HG02588 (cell line): ENCODE data around the gene ENO1.

Experiments used
- ATAC-seq: cut with Tn5 transposase; IDR thresholded peaks from one replicate; pipeline ENCODE4 v1.9.1; 2021; ENCODE audit warnings: mild to moderate bottlenecking, moderate library complexity; ENCODE audit not compliant: unreplicated experiment

ENO1 gene

DNA sequence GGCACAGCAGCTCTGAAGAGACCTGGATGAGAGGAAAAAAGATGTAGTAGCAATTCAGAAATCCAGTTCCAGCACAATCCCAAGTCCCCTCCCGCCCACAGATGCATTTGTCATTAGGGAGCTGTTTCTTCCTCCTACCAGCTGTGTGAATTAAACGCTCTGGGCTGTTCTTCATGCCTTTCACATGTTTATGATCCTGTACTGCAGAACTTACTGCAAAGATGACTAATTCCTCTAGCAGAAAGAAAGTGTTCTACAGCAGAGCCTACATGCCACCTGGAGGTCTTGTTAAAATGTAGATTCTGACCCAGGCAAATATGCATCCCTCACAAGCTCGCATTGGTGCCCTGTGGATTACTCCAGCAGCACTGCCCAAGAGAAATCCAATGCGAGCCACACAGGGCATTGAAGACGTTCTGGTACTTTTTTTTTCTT lies 6.5 kb downstream of the ENO1 start:
- no peak for ATAC-seq

DNA sequence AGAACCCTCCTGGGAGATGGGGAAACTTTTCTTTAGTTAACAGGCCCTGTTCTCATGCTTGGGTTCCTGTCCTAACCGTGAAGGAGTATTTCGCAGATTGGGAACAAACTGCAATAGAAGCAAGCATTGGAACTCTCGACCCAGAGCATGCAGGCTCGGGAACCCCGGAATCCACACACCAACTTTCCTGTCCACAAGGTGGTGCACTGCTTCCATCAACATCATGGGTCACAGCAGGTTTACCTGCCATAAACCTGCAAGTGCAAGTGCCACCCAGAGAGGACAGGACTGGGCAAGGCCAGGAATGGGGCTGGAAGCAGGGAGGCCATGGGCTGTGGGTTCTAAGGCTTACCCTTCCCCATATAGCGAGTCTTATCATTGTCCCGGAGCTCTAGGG lies 6.9 kb downstream of the ENO1 start:
- no peak for ATAC-seq

DNA sequence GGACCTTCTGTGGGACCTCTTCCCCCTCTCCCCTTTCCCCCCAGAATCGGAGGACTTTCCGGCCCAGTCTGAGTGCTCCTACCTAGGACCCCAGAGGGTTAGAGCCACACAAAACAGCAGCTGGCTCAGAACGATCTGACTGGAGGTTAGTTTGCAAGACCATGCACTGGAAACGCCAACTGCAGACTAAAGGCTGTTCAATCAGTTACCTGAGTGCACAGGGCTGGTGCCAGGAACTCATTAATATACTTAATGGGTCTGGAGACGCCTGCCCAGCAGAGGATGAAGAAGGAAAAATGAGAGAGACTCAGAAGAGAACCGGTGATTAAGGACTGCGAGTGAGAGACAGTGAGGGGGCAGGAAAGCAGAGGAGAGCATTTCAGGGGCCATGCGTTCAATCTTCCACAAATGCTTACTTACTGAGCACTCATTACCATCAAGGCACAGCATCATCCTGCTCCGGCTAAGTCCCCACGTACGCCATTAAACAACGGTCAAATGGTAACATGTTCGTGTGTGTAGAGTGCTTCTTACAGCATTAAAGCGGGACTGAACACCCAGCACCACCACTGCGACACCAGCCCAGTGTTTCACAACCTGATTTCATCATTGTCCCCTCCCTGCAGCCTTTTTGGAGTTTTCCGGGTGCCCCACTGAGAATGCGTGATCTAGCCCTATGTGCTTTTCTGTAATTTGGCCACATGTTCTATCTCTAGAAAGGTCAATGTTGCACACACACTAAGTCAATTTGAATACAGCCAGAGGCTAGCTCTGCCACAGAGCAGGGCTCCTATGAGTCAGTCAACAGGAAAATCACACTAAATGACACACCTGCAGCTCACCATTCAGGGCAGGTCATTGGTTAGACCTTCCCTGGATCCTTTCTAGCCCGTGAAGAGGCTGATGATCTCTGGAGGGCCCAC lies 7.6 kb downstream of the ENO1 start:
- no peak for ATAC-seq

DNA sequence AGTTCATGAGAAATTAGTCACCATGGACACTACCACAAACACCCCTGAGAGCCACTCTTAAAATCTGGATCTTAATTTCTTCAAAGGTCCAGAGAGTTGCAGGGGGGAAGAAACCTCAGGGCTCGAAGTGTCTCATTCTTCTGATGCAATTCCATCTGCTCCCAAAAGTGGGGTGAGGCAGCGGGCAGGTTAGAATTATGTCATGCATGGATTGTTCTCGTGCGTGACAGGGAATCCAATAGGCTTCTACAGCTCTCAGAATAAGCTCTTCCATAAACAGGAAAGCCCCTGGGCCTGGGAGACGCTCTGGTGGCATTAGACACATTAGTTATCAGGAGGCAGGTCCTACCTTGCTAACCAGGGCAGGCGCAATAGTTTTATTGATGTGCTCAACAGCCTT lies 8.4 kb downstream of the ENO1 start:
- no peak for ATAC-seq

DNA sequence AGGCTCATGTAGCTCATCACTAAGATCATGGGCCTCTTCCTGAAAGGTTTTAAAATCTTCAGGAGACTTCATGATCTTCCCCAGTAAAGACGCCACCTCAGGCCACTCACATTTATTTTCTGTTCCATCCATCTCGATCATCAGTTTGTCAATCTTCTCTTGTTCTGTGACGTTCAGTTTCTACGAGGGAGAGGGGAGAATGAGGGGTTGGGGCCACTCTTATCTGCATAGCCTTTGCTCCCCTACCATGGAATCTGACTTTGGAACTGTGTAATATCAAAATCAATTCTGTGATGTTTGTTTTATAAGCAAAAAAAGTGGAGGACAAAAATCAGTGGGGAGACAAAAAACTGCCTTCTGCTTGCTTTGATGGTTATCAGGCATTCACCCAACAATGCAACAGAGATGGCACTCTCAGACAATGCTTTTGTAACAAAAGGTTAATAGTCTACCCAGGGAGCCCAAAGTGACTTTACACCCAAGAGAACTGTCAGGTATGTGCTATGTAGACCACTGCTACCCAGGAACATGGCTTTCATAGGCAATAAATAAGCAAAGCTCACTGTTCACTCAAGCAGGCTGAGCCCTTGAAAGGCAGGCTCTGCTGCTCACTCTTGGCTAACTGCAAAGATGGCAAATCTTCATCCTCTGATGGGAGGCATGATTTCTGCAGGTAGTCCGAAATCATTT lies 10.5 kb downstream of the ENO1 start:
- ATAC-seq, result no peak

DNA sequence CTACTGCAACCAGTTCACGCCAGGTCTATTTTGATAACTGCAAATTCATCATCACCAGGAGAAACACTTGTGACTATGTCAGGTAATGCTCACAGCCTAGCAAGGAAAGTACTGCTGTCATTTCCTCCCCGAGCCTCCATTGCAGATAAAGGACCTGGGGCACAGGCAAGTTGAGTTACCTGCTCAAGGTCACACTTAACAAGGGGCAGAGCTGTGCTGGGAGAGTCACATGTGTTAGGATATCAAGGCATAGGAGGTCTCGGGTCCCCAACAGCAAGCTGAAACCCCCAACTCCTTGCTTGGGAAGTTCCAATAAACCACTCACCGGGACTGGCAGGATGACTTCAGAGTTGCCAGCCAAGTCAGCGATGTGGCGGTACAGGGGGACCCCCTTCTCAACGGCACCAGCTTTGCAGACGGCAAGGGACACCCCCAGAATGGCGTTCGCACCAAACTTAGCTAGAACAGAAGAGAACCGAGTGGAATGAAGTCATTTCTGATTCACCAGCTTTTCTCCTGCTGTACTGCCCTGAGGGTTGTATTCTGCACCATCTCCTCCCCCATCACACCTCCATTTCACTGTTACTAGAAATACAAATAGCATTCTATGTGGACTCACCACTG lies 11.6 kb downstream of the ENO1 start:
- ATAC-seq, result no peak

DNA sequence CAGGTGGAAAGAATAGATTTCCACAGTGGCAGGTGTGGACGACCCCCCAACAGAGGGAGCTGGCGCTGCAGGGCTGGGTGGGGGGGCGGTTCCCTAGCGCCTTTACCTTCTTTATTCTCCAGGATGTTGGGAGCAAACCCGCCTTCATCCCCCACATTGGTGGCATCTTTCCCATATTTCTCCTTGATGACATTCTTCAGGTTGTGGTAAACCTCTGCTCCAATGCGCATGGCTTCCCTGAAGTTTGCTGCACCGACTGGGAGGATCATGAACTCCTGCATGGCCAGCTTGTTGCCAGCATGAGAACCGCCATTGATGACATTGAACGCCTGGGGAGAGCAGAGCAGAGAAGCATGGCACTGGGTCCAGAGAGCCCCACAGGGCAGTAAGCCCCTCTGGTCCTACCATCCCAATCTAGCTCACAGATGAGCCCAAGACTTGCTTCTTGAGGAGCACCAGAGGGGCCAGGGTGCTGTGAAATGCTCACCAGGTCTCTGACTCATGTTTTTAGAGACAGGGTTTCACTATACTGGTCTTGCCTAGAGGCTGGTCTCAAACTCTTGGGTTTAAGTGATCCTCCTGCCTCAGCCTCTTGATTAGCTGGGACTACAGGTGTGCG lies 12.2 kb downstream of the ENO1 start:
- ATAC-seq, result no peak

DNA sequence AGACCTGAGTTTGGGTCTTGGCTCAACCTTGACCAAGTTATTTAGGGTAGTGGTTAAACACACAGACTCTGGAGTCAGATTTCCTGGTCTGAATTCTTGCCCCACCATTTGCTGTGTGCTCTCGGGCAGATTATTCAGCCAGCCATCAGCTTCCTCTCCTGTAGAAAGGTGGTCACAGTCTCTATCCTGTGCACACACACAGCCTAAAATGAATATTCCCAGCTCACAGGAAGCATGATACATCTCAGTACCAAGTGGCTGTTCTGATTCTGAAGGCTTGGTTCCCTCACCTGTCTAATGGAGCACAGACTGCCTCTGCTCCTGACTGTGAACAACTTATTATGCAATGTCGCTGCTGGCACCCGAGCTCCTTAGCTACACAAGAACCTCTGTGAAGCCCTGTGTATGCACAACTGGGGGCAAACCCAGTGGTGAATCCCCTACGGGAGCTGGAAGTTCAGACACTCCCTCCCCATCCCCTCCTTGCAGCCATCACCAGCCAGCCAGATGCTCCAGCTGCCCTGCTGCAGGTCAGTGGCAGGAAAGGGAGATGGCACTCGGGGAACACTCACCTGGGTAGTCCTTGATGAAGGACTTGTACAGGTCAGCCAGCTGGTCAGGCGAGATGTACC lies 13.7 kb downstream of the ENO1 start:
- ATAC-seq, result no peak

DNA sequence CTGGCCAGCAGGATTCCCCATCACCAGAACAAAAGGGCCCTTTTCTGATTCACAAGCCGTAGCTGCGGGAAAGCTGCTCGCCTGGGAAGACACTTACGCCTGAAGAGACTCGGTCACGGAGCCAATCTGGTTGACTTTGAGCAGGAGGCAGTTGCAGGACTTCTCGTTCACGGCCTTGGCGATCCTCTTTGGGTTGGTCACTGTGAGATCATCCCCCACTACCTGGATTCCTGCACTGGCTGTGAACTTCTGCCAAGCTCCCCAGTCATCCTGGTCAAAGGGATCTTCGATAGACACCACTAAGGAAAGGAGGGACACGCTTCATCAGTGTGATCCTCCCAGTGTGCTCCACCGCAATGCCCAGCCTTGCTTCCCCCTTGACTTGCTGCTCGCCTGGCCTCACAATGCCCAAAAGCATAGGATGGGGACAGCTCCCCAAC lies 14.7 kb downstream of the ENO1 start:
- no peak for ATAC-seq

DNA sequence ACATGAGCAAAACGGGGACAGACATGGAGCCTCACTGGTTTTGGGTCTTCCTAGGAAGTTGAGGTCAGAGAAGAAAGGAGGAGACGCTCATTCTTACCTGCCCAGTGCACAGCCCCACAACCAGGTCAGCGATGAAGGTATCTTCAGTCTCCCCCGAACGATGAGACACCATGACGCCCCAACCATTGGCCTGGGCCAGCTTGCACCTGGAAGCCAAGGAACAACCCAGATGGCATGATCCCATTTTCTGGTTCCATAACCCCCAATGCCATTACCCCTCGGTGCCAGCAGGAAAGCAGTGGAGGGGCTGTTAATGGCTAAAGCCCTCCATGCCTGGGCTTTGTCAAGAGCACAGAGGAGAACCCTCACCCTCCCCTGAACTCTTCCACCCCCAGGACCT lies 15.3 kb downstream of the ENO1 start:
- no peak for ATAC-seq

DNA sequence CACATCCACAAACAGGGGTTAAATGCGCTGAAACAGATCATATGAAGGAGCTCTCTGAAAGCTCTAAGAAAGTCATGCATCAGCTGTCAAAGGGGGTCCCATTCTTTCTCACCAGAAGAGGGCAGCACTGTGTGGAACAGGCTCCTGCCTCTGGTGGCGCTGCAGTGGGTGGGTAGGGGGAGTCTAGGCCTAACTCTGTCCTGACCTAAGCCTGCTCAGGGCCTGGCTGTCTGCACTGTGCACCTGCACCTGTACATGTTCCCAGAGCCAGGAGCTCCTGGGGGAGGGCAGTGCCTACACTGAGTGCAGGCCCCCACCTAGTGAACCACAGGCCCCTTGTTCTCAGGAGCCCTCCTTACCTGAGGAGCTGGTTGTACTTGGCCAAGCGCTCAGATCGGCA lies 16.0 kb downstream of the ENO1 start:
- no peak for ATAC-seq

DNA sequence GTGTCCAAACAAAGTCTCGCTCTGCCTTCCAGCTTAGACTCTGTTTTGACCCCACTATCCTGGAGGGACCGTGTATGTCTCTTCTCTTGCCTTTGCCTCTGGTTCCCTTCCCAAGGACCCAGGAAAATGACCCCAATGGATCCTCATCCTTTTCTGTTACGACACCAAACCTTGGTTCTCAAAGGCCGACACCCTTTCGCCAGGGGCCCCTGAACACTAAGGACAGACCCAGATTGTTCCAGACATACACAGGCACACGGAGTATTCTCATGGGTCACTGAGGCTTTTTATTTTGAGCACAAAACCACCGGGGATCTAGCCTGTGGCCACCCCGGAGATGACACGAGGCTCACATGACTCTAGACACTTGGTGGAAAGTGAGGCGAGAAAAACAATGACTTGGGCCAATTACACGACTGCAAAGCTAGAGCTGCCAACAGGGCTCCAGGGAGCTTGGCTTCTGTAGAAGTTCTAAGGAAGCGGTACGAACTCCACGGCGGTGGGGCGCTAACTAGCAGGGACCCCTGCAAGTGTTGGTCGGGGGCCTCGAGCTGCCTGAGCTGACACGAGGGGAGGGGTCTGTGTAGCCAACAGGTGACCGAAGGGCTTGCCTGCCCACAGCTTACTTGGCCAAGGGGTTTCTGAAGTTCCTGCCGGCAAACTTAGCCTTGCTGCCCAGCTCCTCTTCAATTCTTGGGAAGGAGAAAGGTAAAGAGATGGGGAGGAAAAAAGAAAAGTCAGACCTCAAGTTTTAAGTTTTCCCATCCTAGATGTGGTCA lies 17.6 kb downstream of the ENO1 start:
- no peak for ATAC-seq

DNA sequence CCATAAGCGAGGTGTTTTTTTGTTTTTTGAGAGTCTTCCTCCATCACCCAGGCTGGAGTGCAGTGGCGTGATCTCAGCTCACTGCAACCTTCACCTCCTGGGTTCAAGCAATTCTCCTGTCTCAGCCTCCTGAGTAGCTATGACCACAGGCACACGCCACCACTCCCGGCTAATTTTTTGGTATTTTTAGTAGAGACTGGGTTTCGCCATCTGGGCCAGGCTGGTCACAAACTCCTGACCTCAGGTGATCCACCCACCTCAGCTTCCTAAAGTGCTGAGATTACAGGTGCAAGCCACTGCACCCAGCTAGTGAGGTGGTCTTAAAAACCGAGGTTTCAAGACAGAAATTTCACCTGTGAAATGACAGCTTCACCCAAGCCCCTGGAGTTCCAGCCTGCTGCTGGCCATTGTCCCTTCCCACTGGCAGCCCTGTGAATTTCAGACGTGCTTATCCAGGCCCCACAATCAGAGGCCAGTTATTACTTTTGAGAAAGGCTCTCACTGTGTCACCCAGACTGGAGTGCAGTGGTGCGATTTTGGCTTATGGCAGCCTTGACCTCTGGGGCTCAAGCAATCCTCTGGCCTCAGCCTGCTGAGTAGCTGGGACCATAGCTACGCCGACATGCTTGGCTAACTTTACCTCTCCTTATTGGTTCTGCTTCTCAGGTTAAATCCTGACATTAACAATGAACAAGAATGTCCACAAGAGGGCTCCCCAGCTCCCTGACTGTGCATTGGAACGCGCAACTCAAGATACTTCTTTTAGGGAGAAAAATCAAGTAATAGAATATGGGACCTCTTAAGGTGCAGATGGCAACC lies 19.4 kb downstream of the ENO1 start:
- ATAC-seq, result no peak

DNA sequence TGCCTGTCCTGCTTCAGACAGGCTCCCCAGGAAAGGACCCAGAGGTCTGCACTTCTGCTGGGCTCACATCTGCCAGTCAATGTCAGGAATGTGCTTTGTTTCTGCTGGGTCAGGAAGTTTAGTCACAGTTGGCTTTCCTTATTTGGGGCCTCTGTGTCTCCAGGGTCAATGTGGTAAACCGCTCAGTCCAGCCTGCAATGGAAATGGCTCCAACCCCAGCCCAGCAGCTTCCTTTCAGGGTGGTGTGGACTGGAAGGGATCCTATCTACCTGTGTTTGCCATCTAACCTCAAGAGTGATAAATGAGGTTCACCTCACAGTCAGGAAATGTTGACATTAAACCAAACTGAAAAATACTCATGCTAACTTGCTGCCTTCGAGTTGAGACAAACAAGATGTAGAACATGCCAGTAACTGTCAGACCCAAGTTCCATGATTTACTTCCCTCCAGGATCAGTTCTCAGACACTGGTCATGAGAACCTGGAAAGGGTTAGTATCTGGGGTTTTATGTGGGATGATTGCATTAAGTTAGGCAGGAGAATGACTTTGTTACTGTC lies 20.3 kb downstream of the ENO1 start:
- ATAC-seq, result no peak

DNA sequence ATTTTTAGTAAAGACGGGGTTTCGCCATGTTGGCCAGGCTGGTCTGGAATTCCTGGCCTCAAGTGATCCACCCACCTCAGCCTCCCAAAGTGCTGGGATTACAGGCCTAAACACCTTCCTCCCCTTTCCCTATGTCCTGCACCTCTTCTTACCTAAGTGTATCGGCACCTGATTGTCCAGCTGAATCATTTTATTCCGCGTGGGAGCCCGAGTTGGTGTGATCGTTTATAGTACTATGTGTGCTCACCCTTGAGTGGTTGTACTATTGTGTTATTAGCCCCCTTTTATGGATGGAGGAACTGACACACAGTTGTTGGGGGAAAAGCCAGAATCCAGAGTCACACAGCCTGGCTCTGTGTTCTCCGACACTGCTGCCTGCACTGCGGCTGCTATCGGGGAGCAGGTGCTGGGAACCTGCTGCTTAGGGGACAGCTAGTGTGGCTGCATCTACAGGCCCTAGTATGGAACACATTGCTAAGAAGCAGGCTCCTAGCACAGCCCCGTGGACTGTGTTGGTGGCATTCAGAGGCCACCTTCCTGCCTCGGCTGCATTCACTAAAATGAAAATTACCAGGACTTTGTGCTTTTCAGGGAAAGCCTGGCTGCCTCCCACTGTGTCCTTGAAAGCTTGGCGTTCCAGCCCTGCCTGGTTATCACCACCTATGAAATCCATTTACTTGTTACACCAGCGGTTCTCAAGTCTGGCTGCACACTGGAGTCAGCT lies 21.6 kb downstream of the ENO1 start:
- ATAC-seq, result no peak

DNA sequence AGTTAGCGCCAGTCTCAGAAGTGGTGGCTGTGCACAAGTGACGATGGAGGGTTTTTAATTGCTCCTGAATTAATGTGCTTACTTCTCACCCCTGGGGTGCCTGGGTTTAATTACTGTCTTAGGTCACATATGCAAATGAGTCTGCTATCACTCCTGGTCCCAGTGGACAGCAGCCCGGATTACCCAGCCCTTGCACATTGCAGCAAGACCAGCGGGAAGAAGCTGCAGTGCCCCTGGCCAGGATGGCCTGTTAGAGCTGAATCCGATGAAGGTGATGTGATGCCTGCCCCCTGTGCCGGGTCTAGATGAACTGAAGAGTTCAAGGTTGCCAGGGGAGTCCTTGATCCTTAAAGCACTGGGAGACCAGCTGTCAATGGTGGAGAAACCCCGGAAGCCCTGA lies 24.2 kb downstream of the ENO1 start:
- ATAC-seq, result no peak

DNA sequence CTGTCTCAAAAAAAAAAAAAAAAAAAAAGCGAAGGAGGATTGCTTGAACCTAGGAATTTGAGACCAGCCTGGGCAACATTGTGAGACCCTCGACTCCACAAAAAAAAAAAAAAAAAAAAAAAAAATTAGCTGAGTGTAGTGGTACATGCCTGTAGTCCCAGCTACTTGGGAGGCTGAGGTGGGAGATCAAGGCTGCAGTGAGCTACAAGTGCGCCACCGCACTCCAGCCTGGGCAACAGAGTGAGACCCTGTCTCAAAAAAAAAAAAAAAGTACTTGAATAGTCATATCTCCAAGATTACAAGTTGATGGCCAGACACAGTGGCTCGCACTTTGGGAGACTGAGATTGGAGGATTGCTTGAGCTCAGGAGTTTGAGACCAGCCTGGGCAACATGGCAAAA lies 27.4 kb downstream of the ENO1 start:
- no peak for ATAC-seq

DNA sequence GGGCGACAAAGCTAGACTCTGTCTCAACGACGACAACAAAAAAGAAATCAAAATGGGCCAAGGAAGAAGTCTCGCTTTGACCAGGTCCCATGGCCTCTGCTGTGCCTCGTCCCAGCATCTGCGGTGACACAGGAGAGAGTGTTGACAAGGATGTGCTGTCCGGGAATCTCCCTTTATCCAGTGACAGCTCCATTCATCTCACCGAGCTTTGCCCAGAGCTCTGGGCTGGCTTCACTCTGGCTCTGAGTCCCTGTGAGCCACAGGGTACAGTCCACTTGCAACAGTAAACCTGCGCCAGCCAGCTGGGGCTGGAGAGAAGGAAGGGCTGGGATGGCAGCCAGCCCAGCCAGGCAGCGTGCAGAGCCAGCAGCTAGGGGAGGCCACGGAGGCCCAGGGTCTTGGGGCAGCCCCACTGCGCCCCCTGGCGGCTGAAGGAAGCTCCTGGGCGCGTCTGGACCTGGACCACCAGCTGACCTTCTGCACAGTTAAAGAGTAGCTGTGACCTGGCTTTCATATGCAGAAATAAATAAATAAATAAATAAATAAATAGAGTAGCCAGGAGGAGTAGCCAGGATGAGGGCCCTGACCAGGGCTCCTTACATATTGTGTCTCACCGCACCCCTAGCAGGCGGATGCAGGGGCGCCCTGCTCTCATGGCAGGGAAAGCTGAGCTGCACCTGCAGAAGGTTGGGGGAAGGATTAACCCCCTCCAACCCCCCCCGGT lies 29.7 kb downstream of the ENO1 start:
- no peak for ATAC-seq
